Measurements from ENCODE around the gene SSRP1. TPM values are rescaled to one million over a fixed set of nuclear protein-coding genes. Genes with fewer than 3 reads are reported as not detected.

SSRP1 gene
- polyA plus RNA-seq, 3 donors: 9.8 to 34.7 (median 14.7) TPM

GRCh38 chr11:57276169-57276970 lies 59.3 kb downstream of the SSRP1 start:
- Histone ChIP-seq H3K9me3 (replicated peaks in 1 of 2; ENCODE audit: control insufficient read depth in 1 of 2, insufficient read depth in 1 of 2, low read length in 2 of 2) (peaks cover 5% of the 10 kb centered on the region in 2 donors), H3K27ac (ENCODE audit: low read depth in 1 of 2, low read length in 2 of 2) (no peak overlapping the region), H2AFZ (ENCODE audit: insufficient read depth, low read depth, low read length, poor library complexity, severe bottlenecking) (no peak overlapping the region), H3K4me1 (ENCODE audit: control insufficient read depth in 1 of 2, insufficient read depth in 2 of 2, low read length in 2 of 2) (peaks cover 14% of the 10 kb centered on the region in 2 donors), H3K79me2 (ENCODE audit: insufficient read depth, low read length) (no peaks in the 10 kb centered on the region), H3K9ac (ENCODE audit: insufficient read depth, low read length, poor library complexity, severe bottlenecking) (no peak overlapping the region), H3K4me3 (replicated peaks in 1 of 3; ENCODE audit: low read depth in 2 of 3, low read length in 3 of 3) (no peak overlapping the region), H3K4me2 (replicated peaks; ENCODE audit: extremely low read depth, low read length, poor library complexity, severe bottlenecking) (no peak overlapping the region), H3K36me3 (replicated peaks in 1 of 2; ENCODE audit: control insufficient read depth in 1 of 2, insufficient read depth in 2 of 2, low read length in 2 of 2) (no peaks in the 10 kb centered on the region), H4K20me1 (ENCODE audit: insufficient read depth, low read length) (no peaks in the 10 kb centered on the region), H3K27me3 (ENCODE audit: control insufficient read depth in 2 of 2, insufficient read depth in 2 of 2, low read length in 2 of 2) (peaks cover 0 to 2% of the 10 kb centered on the region in 2 donors)
- no peak for TF ChIP-seq CTCF (IDR thresholded peaks at IDR 0.05)
- Mint-ChIP-seq H3K9me3 (peaks cover 0 to 15% (median 5%) of the 10 kb centered on the region in 7 donors), H3K27ac (peak overlapping the region in 1 of 7 donors; percentile 61), H3K4me1 (peaks cover 17% of the 10 kb centered on the region), H3K27me3 (ENCODE audit: low read depth in 3 of 3) (peaks cover 8 to 20% (median 17%) of the 10 kb centered on the region in 3 donors), H3K36me3 (no peaks in the 10 kb centered on the region), H3K4me3 (no peak overlapping the region)
- no CpG with 5 or more reads among the region's 3 CpGs for WGBS (ENCODE audit: insufficient coverage)
- DNase-seq: no peak
- intact Hi-C loops (cut with micrococcal nuclease): no loop called here

Other genes with a start within 250 kb of the SSRP1 start
- gene LRRC55, start 153.9 kb downstream of the SSRP1 start, polyA plus RNA-seq: not detected
- not detected for gene APLNR, start 98.6 kb downstream of the SSRP1 start, polyA plus RNA-seq
- gene TNKS1BP1, start 10.9 kb downstream of the SSRP1 start, polyA plus RNA-seq: 1 to 10 TPM in 1 of 3 donors, under 1 TPM in 2; 0.29 to 1.2 (median 0.50) TPM
- not detected for gene P2RX3, start 2.5 kb upstream of the SSRP1 start, polyA plus RNA-seq
- gene PRG3, start 45.3 kb upstream of the SSRP1 start, polyA plus RNA-seq: not detected
- 1 to 10 TPM in 1 of 3 donors, not detected in 2; 1.1 TPM for gene PRG2, start 54.8 kb upstream of the SSRP1 start, polyA plus RNA-seq
- 100 to 1,000 TPM in 2 of 3 donors, 10 to 100 TPM in 1; 82.4 to 116 (median 109) TPM for gene SLC43A3, start 91.2 kb upstream of the SSRP1 start, polyA plus RNA-seq
- under 1 TPM; 0.40 to 0.53 (median 0.44) TPM for gene RTN4RL2, start 124.6 kb upstream of the SSRP1 start, polyA plus RNA-seq
- 1 to 10 TPM; 5.4 to 6.2 (median 5.8) TPM for gene SLC43A1, start 179.8 kb upstream of the SSRP1 start, polyA plus RNA-seq
- gene TIMM10, start 194.9 kb upstream of the SSRP1 start, polyA plus RNA-seq: 10 to 100 TPM; 30.4 to 62.1 (median 58.3) TPM
- not detected for gene SMTNL1, start 201.7 kb upstream of the SSRP1 start, polyA plus RNA-seq
- 100 to 1,000 TPM; 101 to 284 (median 268) TPM for gene UBE2L6, start 231.8 kb upstream of the SSRP1 start, polyA plus RNA-seq

Data from CD14-positive monocyte (primary cell).